Duodenal mucosa (tissue), 2 donors: ENCODE data around the gene SAMD4A.
A peak's percentile ranks its signal among the peaks of the same experiment; 100 is the strongest.

Source experiments
- H3K27ac ChIP-seq: one replicate; pipeline ENCODE4 v1.7.0; 2013; ENCODE audit warnings: low read depth, low read length
- H3K27me3 ChIP-seq, 2 donors: one replicate each; pipeline ENCODE4 v1.7.0; 2013; ENCODE audit warnings: low read length in 2 of 2, control low read depth in 1 of 2; ENCODE audit not compliant: insufficient read depth in 2 of 2, control insufficient read depth in 1 of 2
- H3K36me3 ChIP-seq, 2 donors: one replicate each; pipeline ENCODE4 v1.7.0; 2013; ENCODE audit warnings: low read length in 2 of 2, control low read depth in 1 of 2; ENCODE audit not compliant: insufficient read depth in 2 of 2, control insufficient read depth in 1 of 2
- H3K4me1 ChIP-seq, 2 donors: one replicate each; pipeline ENCODE4 v1.7.0; 2013; ENCODE audit warnings: low read length in 2 of 2, control low read depth in 1 of 2; ENCODE audit not compliant: insufficient read depth in 2 of 2, control insufficient read depth in 1 of 2
- H3K4me3 ChIP-seq, 2 donors: one replicate each; pipeline ENCODE4 v1.7.0; 2013; ENCODE audit warnings: low read length in 2 of 2, low read depth in 1 of 2
- H3K9ac ChIP-seq, 2 donors: one replicate each; pipeline ENCODE4 v1.7.0; 2013; ENCODE audit warnings: low read length in 2 of 2, low read depth in 1 of 2
- H3K9me3 ChIP-seq, 2 donors: one replicate each; pipeline ENCODE4 v1.7.0; 2013; ENCODE audit warnings: low read length in 2 of 2, control low read depth in 1 of 2; ENCODE audit not compliant: control insufficient read depth in 1 of 2

SAMD4A gene

DNA sequence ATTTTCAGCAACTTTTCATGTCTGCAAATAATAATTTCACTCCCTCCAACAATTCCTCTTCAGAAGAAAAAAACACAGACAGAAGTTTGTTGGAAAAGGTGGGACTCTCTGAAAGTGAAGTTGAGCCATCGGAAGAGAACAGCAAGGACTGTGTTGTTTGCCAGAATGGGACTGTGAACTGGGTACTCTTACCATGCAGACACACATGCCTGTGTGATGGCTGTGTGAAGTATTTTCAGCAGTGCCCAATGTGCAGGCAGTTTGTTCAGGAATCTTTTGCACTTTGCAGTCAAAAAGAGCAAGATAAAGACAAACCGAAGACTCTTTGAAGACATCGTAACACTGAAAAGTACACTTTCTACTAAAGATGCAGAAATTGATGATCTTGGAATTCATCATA is 28.9 kb upstream of the SAMD4A start:
- Histone ChIP-seq H3K9me3 (no peaks in the 10 kb centered on the region), H3K36me3 (no peaks in the 10 kb centered on the region), H3K27ac (no peak overlapping the region), H3K27me3 (no peaks in the 10 kb centered on the region), H3K4me1 (peaks cover 9 to 10% of the 10 kb centered on the region in 2 donors), H3K4me3 (no peak overlapping the region), H3K9ac (no peak overlapping the region)

DNA sequence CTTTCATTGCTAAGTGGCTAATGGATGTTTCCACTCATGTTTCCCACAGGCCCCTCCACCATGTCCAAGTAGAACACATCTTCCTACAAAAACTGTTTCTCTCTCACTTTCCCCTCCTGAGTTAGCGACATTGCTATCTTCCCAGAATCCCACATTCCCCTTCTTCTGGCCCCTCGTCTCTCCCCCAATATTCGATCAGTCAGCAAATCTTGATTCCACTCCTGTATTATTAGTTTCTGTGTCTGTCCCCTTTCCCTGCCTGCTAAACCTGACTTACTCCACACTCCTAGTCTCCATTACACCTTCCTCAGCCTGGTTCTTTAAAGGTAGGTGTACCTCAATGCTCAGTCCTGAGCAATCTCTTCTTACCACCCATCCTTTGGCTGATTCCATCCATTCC is 19.3 kb upstream of the SAMD4A start:
- no peak overlapping the region for H3K27ac ChIP-seq
- no peaks in the 10 kb centered on the region for H3K9me3 ChIP-seq
- no peaks in the 10 kb centered on the region for H3K27me3 ChIP-seq
- no peaks in the 10 kb centered on the region for H3K4me1 ChIP-seq
- no peak overlapping the region for H3K9ac ChIP-seq
- H3K36me3 ChIP-seq: no peaks in the 10 kb centered on the region
- H3K4me3 ChIP-seq: no peak overlapping the region

DNA sequence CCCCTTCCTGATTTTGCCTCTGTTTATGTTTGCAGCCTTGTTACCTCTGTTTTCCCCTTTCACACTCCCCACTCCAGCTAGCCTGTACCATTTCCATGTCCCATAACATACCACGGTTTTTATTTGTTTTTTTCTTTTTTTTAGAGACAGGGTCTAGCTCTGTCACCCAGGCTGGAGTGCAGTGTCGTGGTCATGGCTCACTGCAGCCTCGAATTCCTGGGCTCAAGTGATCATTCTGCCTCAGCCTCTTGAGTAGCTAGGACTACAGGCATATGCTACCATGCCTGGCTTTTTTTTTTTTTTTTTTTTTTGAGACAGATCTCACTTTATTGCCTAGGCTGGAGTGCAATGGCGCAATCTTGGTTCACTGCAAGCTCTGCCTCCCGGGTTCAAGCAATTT is 18.4 kb upstream of the SAMD4A start:
- no peaks in the 10 kb centered on the region for H3K4me1 ChIP-seq
- no peaks in the 10 kb centered on the region for H3K27me3 ChIP-seq
- H3K27ac ChIP-seq: no peak overlapping the region
- H3K4me3 ChIP-seq: no peak overlapping the region
- no peaks in the 10 kb centered on the region for H3K36me3 ChIP-seq
- no peaks in the 10 kb centered on the region for H3K9me3 ChIP-seq
- H3K9ac ChIP-seq: no peak overlapping the region

DNA sequence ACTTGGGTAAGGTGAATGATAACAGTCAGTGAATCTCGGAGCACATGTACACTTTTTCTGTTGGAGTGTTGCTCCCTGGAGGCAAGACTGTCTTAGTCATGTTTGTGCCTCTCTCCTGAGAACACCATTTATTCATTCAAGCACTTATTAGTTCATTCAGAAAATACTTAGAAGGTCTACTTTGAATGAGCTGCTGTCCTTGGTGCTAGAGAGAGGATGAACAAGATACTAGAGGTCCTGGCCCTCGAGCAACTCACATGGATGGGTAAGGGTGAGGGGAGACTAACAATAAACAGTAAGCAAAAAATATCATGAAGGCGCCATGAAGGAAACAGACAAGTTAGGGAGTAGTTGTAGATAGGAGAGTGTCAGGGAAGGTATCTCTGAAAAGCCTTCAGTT is 17.1 kb upstream of the SAMD4A start:
- no peak overlapping the region for H3K9ac ChIP-seq
- no peaks in the 10 kb centered on the region for H3K36me3 ChIP-seq
- no peak overlapping the region for H3K4me3 ChIP-seq
- H3K9me3 ChIP-seq: no peaks in the 10 kb centered on the region
- H3K27me3 ChIP-seq: no peaks in the 10 kb centered on the region
- H3K4me1 ChIP-seq: no peaks in the 10 kb centered on the region
- H3K27ac ChIP-seq: no peak overlapping the region

GRCh38 chr14:54550514-54550913 is 16.4 kb upstream of the SAMD4A start:
- Histone ChIP-seq H3K4me3 (no peak overlapping the region), H3K27ac (no peak overlapping the region), H3K4me1 (no peaks in the 10 kb centered on the region), H3K36me3 (no peaks in the 10 kb centered on the region), H3K9me3 (no peaks in the 10 kb centered on the region), H3K9ac (no peak overlapping the region), H3K27me3 (no peaks in the 10 kb centered on the region)

DNA sequence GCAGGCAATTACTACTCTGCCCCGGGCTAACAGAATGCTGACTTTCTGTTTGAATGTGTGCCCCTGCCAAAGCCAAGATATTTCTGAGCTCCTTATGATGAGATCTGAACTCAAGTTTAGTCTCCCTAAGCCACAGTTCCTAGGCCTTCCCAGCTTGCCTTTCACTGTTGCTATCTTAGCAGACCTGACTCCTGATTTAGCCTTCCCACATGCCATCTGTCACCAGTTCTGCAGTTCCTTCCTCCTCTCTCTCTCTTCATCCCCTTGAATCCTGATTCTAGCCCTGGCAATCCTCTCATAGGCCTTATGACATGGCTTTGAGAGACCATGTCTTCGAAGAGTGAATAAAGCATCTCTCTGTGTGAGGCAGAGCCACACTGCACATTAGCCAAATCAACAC is 12.5 kb upstream of the SAMD4A start:
- no peaks in the 10 kb centered on the region for H3K9me3 ChIP-seq
- no peak overlapping the region for H3K27ac ChIP-seq
- H3K36me3 ChIP-seq: no peaks in the 10 kb centered on the region
- H3K9ac ChIP-seq: no peak overlapping the region
- H3K4me3 ChIP-seq: no peak overlapping the region
- no peaks in the 10 kb centered on the region for H3K27me3 ChIP-seq
- H3K4me1 ChIP-seq: no peaks in the 10 kb centered on the region

DNA sequence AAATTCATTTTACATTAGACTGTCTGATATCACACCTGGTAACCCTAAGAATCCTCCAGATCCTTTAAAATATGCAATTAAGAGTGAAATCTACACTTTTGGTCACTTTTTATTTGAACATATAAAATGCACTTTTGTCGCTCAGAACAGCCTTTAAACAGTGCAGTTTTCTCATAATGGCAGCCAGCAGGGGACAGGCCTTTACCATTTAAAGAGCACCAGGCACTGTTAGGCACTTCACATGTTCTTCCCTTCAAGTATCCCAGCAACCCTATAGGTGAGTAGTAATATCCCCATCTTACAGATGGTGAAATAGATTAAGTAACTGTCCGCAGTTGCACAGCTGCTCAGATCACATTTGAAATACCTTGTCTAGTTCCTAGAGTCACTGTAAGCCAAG is 11.3 kb upstream of the SAMD4A start:
- Histone ChIP-seq H3K27me3 (no peaks in the 10 kb centered on the region), H3K36me3 (no peaks in the 10 kb centered on the region), H3K4me1 (no peaks in the 10 kb centered on the region), H3K9ac (no peak overlapping the region), H3K4me3 (no peak overlapping the region), H3K9me3 (no peaks in the 10 kb centered on the region), H3K27ac (no peak overlapping the region)

GRCh38 chr14:54556535-54556934 is 10.4 kb upstream of the SAMD4A start:
- Histone ChIP-seq H3K4me1 (no peaks in the 10 kb centered on the region), H3K27me3 (no peaks in the 10 kb centered on the region), H3K36me3 (no peaks in the 10 kb centered on the region), H3K4me3 (no peak overlapping the region), H3K9ac (no peak overlapping the region), H3K27ac (no peak overlapping the region), H3K9me3 (no peaks in the 10 kb centered on the region)

- H3K9me3 ChIP-seq: no peaks in the 10 kb centered on the region
- H3K27me3 ChIP-seq: no peaks in the 10 kb centered on the region
- no peak overlapping the region for H3K9ac ChIP-seq
- H3K4me3 ChIP-seq: no peak overlapping the region
- H3K27ac ChIP-seq: no peak overlapping the region
- no peaks in the 10 kb centered on the region for H3K36me3 ChIP-seq
- peaks cover 0 to 13% of the 10 kb centered on the region in 2 donors for H3K4me1 ChIP-seq
These were observed 4.6 kb upstream of the SAMD4A start for GRCh38 chr14:54562334-54562733.

- H3K9me3 ChIP-seq: no peaks in the 10 kb centered on the region
- no peaks in the 10 kb centered on the region for H3K36me3 ChIP-seq
- peaks cover 0 to 17% of the 10 kb centered on the region in 2 donors for H3K4me1 ChIP-seq
- peak overlapping the region; percentile 98 for H3K27ac ChIP-seq
- H3K4me3 ChIP-seq: peak overlapping the region; percentile 73
- peaks cover 0 to 6% of the 10 kb centered on the region in 2 donors for H3K27me3 ChIP-seq
- H3K9ac ChIP-seq: peak overlapping the region; percentile 91 to 96
These were observed 2.7 kb upstream of the SAMD4A start for GRCh38 chr14:54564071-54564867.
